Keratinocyte (primary cell): ENCODE measurements around the gene ANAPC2. TPM values are rescaled to one million over a fixed set of nuclear protein-coding genes. Genes with fewer than 3 reads are reported as not detected.

Experiments used
- DNase-seq: peaks from one replicate; pipeline ENCODE4 v3.0.0-alpha.2; 2011; ENCODE audit warnings: low read depth, missing footprints, low spot score
- FAIRE-seq: peaks from 2 replicates; lab custom pipeline; 2011; peaks lifted over from hg19 to GRCh38; lab: Jason Lieb, UNC
- H2AFZ ChIP-seq: 2 replicates; pipeline ENCODE4 v1.6.0; 2012; ENCODE audit warnings: low read length, control low read depth, inconsistent platforms; ENCODE audit not compliant: control insufficient read depth
- H3K27ac ChIP-seq: 2 replicates; pipeline ENCODE4 v1.5.1; 2011; ENCODE audit warnings: low read length; ENCODE audit not compliant: control insufficient read depth, insufficient read depth
- H3K27me3 ChIP-seq: 3 replicates; pipeline ENCODE4 v1.6.0; 2011; ENCODE audit warnings: low read length; ENCODE audit not compliant: control insufficient read depth, insufficient read depth; ENCODE audit errors: extremely low read depth
- H3K36me3 ChIP-seq, 2 experiments: 2 replicates in 1 of 2; 3 replicates in 1 of 2; pipeline ENCODE4 v1.5.1; 2011; ENCODE audit warnings: low read length in 2 of 2, mild to moderate bottlenecking in 1 of 2; ENCODE audit not compliant: control insufficient read depth in 2 of 2, insufficient read depth in 2 of 2; ENCODE audit errors: extremely low read depth in 1 of 2
- H3K4me1 ChIP-seq: 3 replicates; pipeline ENCODE4 v1.5.1; 2011; ENCODE audit warnings: low read length; ENCODE audit not compliant: control insufficient read depth, insufficient read depth; ENCODE audit errors: extremely low read depth
- H3K4me2 ChIP-seq: 3 replicates; pipeline ENCODE4 v1.6.0; 2011; ENCODE audit warnings: low read depth, low read length; ENCODE audit not compliant: control insufficient read depth, insufficient read depth; ENCODE audit errors: extremely low read depth
- H3K4me3 ChIP-seq, 3 experiments: fragments of 200-600 bp in 1 of 3; sonication (generic) in 1 of 3; 2 replicates in 2 of 3; 3 replicates in 1 of 3; pipeline ENCODE4 v1.5.1; 2011 to 2016; ENCODE audit warnings: low read length in 3 of 3, mild to moderate bottlenecking in 3 of 3, control low read depth in 2 of 3, inconsistent platforms in 1 of 3, low read depth in 1 of 3, mixed read lengths in 1 of 3, mixed run types in 1 of 3, moderate library complexity in 1 of 3; ENCODE audit not compliant: control insufficient read depth in 2 of 3, insufficient read depth in 2 of 3; ENCODE audit errors: extremely low read depth in 1 of 3
- H3K79me2 ChIP-seq: 2 replicates; pipeline ENCODE4 v1.6.0; 2012; ENCODE audit warnings: low read length; ENCODE audit not compliant: control insufficient read depth, insufficient read depth
- H3K9ac ChIP-seq: 3 replicates; pipeline ENCODE4 v1.6.0; 2011; ENCODE audit warnings: low read length; ENCODE audit not compliant: control insufficient read depth, insufficient read depth; ENCODE audit errors: extremely low read depth
- H3K9me1 ChIP-seq: 3 replicates; pipeline ENCODE4 v1.6.0; 2011; ENCODE audit warnings: low read length; ENCODE audit not compliant: control insufficient read depth, insufficient read depth; ENCODE audit errors: extremely low read depth
- H3K9me3 ChIP-seq: 2 replicates; pipeline ENCODE4 v1.5.1; 2012; ENCODE audit warnings: low read depth, low read length; ENCODE audit not compliant: control insufficient read depth
- H4K20me1 ChIP-seq: 3 replicates; pipeline ENCODE4 v1.6.0; 2011; ENCODE audit warnings: low read length; ENCODE audit not compliant: control insufficient read depth, insufficient read depth; ENCODE audit errors: extremely low read depth
- EZH2 ChIP-seq: IDR thresholded peaks from one replicate; pipeline ENCODE4 v1.6.1; 2012; ENCODE audit warnings: inconsistent platforms, mild to moderate bottlenecking, low read length, moderate library complexity
- dilution Hi-C: fragments of 300-500 bp; cut with MboI; formaldehyde crosslinking; loops from one replicate; pipeline ENCODE4 v1.7.0; 2020; ENCODE audit warnings: low sequenced_read_pairs; ENCODE audit not compliant: extremely low pct_ligation_motif_present
- polyA plus RNA-seq, 5 experiments: library from polyadenylated mRNA; depleted of rRNA in 3 of 5; stranded (reverse) in 3 of 5; stranded (forward) in 1 of 5; unstranded in 1 of 5; fragments of >200 nt; gene quantifications; 1 replicate in 1 of 5; 2 replicates in 3 of 5; 3 replicates in 1 of 5; pipeline versions ENCODE4 v1.2.1 to v1.2.3, GENCODE V29; 2011 to 2012; ENCODE audit warnings: missing spikeins in 2 of 5, low read depth in 1 of 5, low replicate concordance in 1 of 5
- TF ChIP-seq, protein P1 (sequence below), 3 experiments: IDR thresholded peaks in 1 of 3; conservative IDR thresholded peaks in 1 of 3; optimal IDR thresholded peaks in 1 of 3; 2 replicates in 2 of 3; 3 replicates in 1 of 3; pipeline versions ENCODE3 to v1.5.1; 2011; ENCODE audit warnings: low read length in 3 of 3, mild to moderate bottlenecking in 3 of 3, moderate library complexity in 2 of 3, control low read depth in 1 of 3, inconsistent platforms in 1 of 3; ENCODE audit not compliant: insufficient read depth in 2 of 3; ENCODE audit errors: extremely low read depth in 1 of 3

The ANAPC2 gene
- polyA plus RNA-seq, 1 donor (not counting 4 experiments of a cell fraction or from before 2014, with no cell fraction given): 11.9 TPM

DNA sequence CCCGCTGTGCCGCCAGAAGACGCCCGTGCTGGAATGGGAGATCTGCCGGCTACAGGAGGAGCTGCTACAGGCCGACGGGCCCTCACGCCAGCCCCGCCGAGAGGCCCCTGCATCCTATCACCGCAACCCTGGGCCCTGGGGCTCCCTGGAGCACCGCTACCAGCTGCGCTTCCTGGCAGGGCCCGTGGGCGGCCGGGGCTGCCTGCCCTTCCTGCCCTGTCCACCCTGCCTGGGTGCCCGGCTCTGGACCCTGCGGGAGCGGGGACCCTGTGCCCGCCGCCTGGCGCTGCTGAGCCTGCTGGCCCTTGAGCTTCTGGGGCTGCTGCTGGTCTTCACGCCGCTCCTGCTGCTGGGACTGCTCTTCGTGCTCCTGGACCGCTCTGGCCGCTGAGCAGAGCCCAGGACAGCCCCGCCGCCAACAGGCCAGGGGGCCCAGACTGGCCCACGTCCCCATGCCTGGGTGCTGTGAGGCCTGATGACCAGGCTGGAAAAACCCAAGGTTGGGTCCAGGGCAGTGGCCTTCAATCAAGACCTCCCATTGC is 29.9 kb upstream of the ANAPC2 start:
- Histone ChIP-seq H3K79me2 (no peaks in the 10 kb centered on the region), H3K27me3 (no peaks in the 10 kb centered on the region), H3K4me3 (no peak overlapping the region), H3K27ac (no peak overlapping the region), H3K4me2 (peak overlapping the region; percentile 79), H3K9me1 (no peaks in the 10 kb centered on the region), H3K9ac (no peak overlapping the region), H3K36me3 (peaks cover 3 to 13% of the 10 kb centered on the region in 2 experiments), H2AFZ (no peak overlapping the region), H3K9me3 (no peaks in the 10 kb centered on the region), H3K4me1 (peaks cover 26% of the 10 kb centered on the region), H4K20me1 (no peaks in the 10 kb centered on the region)
- dilution Hi-C loops: no loop called here
- TF ChIP-seq, protein P1, sequence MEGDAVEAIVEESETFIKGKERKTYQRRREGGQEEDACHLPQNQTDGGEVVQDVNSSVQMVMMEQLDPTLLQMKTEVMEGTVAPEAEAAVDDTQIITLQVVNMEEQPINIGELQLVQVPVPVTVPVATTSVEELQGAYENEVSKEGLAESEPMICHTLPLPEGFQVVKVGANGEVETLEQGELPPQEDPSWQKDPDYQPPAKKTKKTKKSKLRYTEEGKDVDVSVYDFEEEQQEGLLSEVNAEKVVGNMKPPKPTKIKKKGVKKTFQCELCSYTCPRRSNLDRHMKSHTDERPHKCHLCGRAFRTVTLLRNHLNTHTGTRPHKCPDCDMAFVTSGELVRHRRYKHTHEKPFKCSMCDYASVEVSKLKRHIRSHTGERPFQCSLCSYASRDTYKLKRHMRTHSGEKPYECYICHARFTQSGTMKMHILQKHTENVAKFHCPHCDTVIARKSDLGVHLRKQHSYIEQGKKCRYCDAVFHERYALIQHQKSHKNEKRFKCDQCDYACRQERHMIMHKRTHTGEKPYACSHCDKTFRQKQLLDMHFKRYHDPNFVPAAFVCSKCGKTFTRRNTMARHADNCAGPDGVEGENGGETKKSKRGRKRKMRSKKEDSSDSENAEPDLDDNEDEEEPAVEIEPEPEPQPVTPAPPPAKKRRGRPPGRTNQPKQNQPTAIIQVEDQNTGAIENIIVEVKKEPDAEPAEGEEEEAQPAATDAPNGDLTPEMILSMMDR (optimal IDR thresholded peaks at IDR 0.05 in 1 of 3, IDR thresholded peaks at IDR 0.05 in 1 of 3, conservative IDR thresholded peaks at IDR 0.05 in 1 of 3; ENCODE audit: extremely low read depth in 1 of 3, insufficient read depth in 2 of 3, low read length in 3 of 3): no peak
- no peak for TF ChIP-seq EZH2
- DNase-seq (no peak), FAIRE-seq (no peak)

DNA sequence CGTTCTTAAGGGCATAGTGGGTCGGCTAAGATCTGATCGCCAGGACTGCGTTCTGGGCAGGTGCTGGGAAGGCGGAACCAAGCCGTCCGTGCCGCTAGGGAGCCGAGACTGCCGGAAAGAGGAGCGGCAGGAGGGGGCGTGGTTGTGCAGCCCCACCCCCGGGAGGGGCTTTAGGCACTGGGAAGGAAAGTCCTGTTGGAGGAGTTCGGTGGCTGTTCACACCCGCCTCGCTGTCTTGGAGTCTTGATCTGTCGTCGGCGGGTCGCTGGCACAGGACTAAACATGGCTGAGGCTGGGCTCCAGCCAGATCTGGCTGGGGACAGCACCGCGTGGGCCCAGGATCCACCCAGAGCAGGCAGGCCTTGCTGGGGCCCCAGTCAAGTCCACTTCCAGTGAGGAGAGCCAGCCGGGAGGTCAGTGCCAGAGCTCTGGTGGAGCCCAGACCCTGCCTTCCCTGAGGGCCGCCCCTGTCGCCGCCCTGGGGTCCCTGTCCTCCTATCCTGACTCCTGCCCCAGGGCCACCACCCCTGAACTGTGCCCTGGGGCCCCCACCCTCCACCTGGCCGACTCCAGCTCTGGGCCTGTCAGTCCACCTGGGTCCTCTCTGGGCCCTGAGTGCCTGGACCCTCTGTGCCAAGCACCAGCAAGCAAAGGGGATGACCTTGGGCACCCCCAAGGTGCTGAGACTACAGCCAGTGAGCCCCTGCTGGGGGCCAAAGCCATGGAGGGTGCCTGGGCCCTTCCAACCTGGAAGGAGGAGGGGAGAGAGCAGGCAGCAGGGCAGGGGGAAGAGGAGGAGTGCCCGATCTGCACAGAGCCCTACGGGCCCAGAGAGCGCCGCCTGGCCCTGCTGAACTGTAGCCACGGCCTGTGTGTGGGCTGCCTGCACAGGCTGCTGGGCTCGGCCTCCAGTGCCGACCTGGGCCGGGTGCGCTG is 29.2 kb upstream of the ANAPC2 start:
- dilution Hi-C loops: no loop called here
- peak; percentile 89 for FAIRE-seq
- peak overlapping the region; percentile 41 for H3K9ac ChIP-seq

More for the DNA sequence above, 29.2 kb upstream of the ANAPC2 start:
- DNase-seq: no peak
- Histone ChIP-seq H2AFZ (peak overlapping the region; percentile 30), H3K36me3 (peaks cover 3 to 17% of the 10 kb centered on the region in 2 experiments), H3K9me1 (no peaks in the 10 kb centered on the region), H3K9me3 (no peaks in the 10 kb centered on the region), H3K4me1 (peaks cover 20% of the 10 kb centered on the region), H4K20me1 (no peaks in the 10 kb centered on the region), H3K27ac (no peak overlapping the region), H3K4me2 (peak overlapping the region; percentile 79), H3K27me3 (no peaks in the 10 kb centered on the region), H3K4me3 (peak overlapping the region; percentile 40 to 54 (median 44)), H3K79me2 (no peaks in the 10 kb centered on the region)
- no peak for TF ChIP-seq EZH2
- TF ChIP-seq, protein P1 (optimal IDR thresholded peaks at IDR 0.05 in 1 of 3, IDR thresholded peaks at IDR 0.05 in 1 of 3, conservative IDR thresholded peaks at IDR 0.05 in 1 of 3; ENCODE audit: extremely low read depth in 1 of 3, insufficient read depth in 2 of 3, low read length in 3 of 3): peak in 1 of 3 experiments; percentile 18
